Cardiac septum (tissue), 1 donor: ENCODE results near the gene CDHR1. TPM values are rescaled to one million over a fixed set of nuclear protein-coding genes. Genes with fewer than 3 reads are reported as not detected.

ENCODE experiments used
- DNase-seq: peaks from one replicate; pipeline ENCODE4 v3.0.0-alpha.2; 2020; ENCODE audit warnings: low spot score
- intact Hi-C: fragments of 100-400 bp; cut with DNase I; formaldehyde crosslinking; loops from one replicate; pipeline ENCODE4 v1.14.0; 2022
- total RNA-seq: library from RNA; stranded (reverse); fragmentation: NEBNext Ultra II Directional; extraction: Animal tissue kit (Norgen Biotek cat#: 25700); gene quantifications from one replicate; pipeline ENCODE4 v1.2.1, GENCODE V29; 2021
- donor health status: DM: no; HTN: no; CAD: no.

The CDHR1 gene
- total RNA-seq, 1 donor from 2014 or later: 1.3 TPM

GRCh38 chr10:84254552-84255478 lies 60.5 kb downstream of the CDHR1 start:
- DNase-seq: no peak

GRCh38 chr10:84256510-84257342 lies 62.4 kb downstream of the CDHR1 start:
- DNase-seq: no peak
- intact Hi-C loops: no loop called here

More at GRCh38 chr10:84254552-84255478, 60.5 kb downstream of the CDHR1 start:
- intact Hi-C loops: no loop called here

DNA sequence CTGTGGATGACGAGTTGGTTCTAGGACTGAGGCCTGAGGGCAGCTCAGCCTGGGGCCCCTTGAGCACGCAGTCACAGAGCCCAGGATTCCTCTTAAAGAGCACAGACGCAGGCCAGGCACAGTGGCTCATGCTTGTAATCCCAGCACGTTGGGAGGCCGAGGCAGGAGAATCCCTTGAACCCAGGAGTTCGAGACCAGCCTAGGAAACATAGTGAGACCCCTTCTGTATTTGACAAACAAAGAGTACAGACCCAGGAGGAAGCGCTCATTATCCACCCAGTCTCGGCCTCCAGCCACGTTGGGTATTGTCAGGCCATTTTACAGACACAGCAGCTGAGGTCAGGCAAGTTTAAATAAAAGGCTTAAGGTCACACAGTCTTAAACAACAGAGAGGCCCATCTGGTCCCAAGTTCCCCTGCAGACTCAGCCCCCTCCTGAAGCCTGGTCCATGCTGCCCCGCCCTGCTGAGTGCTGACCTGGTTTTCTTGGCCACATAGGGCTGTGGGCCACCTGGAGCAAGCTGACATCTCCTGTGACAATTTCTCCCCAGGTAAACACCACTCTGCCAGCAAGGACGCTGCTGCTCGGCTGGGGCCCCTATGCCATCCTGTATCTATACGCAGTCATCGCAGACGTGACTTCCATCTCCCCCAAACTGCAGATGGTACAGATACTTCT lies 63.1 kb downstream of the CDHR1 start:
- no peak for DNase-seq
- intact Hi-C loops: no loop called here

- intact Hi-C loops: no loop called here
- no peak for DNase-seq
These were observed 63.8 kb downstream of the CDHR1 start for GRCh38 chr10:84258034-84258695.

DNA sequence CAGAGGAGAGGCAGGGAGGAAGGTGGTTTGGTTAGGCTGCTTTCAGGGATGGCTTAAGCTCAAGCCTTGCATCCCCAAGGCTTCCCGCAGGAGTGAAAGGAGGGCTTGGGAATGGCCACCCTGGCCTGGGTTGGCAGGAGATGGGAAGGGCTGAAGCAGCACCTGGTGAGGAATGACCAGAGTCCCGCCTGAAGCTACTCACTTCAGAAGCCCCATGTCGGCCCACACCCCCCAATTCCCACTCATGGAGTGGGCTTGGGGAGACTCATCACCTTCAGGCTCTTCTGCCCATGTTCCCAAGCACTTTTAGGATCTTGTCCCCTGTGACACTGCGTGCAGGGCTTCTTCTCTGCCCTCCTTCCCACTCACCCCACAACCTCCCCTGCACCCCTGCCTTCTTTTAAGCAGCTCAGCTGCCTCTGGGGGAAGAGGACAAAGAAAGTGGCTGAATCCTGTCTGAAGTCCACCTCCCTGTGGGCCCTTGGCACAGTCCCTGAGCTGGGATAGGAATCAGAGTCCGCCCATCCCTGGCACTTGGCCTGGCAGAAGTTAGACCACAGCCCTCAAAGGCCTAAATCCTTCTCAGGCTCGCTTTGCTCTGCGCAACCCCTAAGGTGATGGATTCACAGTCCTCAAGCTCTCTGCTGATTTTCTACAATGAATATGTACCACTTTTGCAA lies 67.0 kb downstream of the CDHR1 start:
- intact Hi-C loops: loop anchor here (5.0 kb wide), 1 partner anchor 116 kb away; no protein-coding TSS in a partner anchor
- DNase-seq: no peak

GRCh38 chr10:84262190-84262956 lies 68.0 kb downstream of the CDHR1 start:
- intact Hi-C loops: loop anchor here (5.0 kb wide), 1 partner anchor 115 kb away; no protein-coding TSS in a partner anchor
- no peak for DNase-seq

DNA sequence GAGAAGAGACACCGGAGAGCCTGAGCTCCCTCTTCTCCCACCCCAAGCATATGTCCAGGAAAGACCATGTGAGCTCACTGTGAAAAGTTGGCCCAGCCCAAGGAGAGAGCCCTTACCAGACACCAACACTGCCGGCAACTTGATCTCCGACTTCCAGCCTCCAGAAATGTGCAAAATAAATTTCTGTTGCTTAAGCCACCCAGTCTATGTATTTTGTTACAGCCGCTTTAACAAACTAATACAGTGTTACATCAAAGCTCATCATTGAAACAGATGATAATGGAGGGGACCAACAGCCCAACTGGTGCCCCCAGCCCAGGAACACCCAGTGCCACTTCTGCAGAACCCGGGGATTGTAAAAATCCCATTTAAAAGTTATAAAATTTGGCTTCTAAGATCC lies 69.4 kb downstream of the CDHR1 start:
- intact Hi-C loops: loop anchor here (1.0 to 5.0 kb wide), 2 partner anchors 114 to 274 kb away; no protein-coding TSS in a partner anchor

DNA sequence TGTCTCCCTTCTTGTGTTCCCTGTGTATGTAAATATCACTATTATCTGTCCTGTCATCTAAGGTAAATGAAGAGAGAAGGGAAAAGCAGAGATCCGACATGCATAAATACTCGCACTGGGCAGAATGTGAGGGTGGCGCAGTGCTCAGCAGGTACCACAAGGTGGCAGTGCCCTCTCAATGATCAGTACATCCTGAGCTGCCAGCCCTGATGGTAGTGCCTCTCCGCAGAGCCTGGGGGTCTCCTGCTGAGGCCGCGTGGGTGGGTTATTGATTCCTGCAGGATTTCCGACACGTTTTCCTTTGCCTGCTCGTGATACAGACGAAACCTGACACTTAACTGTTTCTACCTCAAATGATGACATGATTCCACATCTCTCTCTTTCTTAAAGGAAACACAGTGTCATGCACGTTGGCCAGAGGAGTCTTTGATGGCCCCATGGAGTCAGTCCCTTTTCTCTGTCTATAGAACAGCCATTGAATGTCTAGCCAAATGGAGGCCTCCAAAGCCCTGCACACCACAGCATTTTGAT lies 70.3 kb downstream of the CDHR1 start:
- DNase-seq: no peak
- intact Hi-C loops: loop anchor here (1.0 to 5.0 kb wide), 2 partner anchors 113 to 273 kb away; no protein-coding TSS in a partner anchor

More for the DNA sequence above, 69.4 kb downstream of the CDHR1 start:
- DNase-seq: no peak

- DNase-seq: no peak
- intact Hi-C loops: no loop called here
These were observed 71.1 kb downstream of the CDHR1 start for GRCh38 chr10:84265418-84265817.

DNA sequence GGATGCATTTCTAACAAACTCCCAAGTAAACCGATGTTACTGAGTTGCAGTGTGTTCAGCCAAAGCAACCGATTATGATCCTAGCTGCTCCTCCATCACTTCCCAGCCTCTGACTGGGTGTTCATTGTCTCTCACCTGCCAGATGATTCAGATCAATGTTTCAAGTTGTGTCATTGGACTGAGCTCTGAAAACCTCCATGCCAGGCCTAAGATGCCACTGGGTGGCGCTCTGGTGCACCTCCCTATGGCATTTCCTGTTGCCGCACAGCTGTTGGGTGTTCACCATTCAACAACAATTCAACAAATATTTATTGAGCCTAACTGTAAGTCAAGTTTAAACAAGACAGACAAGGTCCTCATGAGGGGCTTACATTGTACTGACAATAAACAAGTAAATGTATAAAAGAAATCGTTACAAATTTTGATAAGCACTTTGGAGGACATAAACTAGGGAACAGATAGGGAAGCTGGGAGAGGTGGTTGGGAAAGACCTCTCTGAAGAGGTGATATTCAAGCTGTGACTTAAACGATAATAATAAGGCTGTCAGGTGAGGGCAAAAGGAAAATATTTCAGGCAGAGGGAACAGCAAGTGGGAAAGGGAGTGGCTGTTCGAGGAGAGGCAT lies 73.3 kb downstream of the CDHR1 start:
- DNase-seq: no peak
- intact Hi-C loops: no loop called here

GRCh38 chr10:84269162-84269561 lies 74.8 kb downstream of the CDHR1 start:
- intact Hi-C loops: no loop called here
- DNase-seq: no peak

Other genes with a start within 250 kb of the CDHR1 start
- 395 TPM for gene GHITM, start 55.0 kb upstream of the CDHR1 start, total RNA-seq
- not detected for gene GPR15LG, start 20.7 kb upstream of the CDHR1 start, total RNA-seq
- gene LRIT2, start 31.0 kb downstream of the CDHR1 start, total RNA-seq: not detected
- not detected for gene LRIT1, start 47.0 kb downstream of the CDHR1 start, total RNA-seq
- not detected for gene RGR, start 50.5 kb downstream of the CDHR1 start, total RNA-seq
- gene CCSER2, start 134.1 kb downstream of the CDHR1 start, total RNA-seq: 193 TPM